ENCODE data around the gene NECAB2.

Gene NECAB2

GRCh38 chr16:83968306-83968851 is 335 bp downstream of the NECAB2 start:
- no peak for DNase-seq

DNA sequence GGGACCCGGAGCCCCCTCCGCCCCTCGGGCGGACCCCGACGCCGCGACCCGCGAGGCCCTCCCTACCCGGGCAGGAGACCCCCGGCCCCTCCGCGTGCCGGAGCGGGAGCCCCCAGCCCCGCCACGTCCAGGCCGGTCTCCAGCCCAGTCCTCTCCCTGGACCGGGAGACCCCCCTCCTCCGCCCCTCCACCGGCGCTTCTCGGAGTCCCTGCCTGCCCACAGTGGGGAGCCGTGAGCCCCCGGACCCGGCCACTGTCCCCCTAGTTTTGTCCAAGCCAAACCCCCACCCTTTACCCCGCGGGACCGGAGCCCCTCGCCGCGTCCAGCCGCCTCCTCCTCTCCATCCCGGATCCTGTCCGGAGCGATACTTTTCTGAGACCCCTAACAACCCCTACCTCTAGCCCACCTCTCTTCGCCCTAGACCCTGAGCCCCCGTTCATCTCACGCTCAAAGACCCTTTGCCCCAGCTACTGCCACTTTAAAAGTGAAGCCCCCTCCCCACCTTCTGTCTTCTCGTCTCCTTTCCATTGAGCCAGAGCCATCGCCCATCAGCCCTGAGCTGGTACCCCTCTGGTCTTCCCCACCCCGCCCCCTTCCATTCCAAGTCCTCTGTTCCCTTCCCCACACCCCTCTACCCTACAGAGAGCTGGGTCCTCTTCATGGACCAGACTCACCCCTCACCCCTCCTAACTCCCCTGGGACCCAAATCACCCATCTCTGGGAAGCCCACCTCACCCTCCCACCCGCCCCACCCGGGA is 1.0 kb downstream of the NECAB2 start:
- no peak for DNase-seq

DNA sequence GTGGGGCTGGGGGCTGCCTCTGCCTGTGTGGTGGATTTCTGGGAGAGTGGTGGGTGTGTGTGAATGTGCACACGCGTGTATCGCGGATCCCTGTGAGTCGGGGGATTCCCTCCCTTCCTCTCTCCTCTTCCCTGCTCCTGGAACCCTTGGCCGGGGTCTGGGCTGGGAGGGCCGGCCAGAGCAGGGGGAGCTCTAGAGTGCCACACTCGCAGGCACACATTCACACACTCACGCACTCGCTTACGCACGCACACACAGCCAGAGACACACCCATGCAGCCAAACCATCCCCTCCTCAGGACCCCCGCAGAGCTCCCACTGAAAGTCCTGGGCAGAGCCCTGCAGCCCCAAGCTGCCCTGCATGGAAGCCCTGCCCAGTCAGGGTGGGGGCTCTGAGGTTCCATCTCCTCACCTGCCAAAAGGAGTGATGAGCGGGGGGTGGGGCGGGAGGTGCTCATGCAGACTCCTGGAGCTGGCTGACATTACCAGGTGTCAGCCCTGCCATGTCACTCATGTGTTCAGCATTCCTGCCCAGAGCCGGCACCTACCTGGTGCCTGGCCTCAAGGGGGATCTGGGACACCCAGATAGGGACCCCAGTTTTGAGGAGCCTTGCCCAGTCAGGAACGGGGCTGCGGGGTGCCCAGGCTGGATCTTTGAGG is 1.9 kb downstream of the NECAB2 start:
- no peak for DNase-seq

DNA sequence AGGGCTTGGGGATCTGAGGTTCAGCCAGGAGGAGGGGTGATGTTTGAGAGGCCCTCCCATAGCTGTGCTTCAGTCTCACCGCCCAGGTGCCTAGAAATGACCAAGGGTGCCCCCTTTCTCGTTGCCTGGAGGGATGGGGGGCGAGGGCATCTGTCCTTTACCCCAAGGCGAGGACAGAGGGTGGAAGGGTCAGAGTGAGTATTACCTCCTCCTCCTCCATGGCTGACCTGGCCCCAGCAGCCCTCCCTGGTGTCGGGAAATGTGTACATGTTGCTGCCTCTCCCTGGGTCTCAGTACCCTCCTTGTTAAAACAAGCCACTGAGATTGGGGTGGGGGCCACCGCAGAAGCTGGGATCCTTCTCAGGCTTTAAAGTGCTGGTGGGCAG is 2.4 kb downstream of the NECAB2 start:
- DNase-seq = no peak

- DNase-seq = no peak
Measured at GRCh38 chr16:83971165-83972130, 3.4 kb downstream of the NECAB2 start.

DNA sequence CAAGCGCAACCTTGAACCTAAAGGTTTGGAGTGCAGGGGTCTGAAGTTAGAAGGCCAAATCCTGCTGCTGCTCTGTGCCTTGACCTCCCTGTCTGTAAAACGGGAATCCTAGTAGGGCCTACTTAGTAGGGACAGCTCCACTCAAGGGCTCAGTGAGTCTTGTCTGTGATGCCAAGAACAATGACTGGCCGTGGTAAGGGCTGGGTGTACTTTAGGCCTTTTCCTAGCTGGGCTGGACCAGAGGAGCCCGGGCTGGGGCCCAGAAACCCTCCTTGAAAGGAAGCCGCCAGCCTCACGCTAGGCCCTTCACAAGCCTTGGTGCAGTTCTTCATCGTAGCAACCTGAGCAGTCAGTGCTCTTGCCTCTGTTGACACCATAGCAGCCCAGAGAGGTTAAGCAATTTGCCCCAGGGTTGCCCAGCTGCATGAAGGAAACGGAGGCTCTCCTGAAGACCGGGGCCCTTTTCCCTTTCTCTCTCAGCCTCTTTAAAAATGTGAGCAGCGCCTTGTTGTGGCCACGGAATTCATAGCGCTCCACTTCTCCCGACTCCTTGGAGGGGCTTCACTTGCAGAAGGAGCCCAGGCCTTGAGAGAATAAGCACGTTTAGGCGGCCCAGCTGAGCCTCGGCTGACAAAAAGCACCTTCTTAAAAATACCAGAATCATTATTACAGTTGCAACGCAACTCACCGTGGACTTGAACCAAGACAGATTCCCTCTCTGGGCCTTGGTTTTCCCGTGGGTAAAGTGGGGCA is 4.4 kb downstream of the NECAB2 start:
- no peak for DNase-seq

- no peak for DNase-seq
Measured at GRCh38 chr16:83973077-83973476, 5.0 kb downstream of the NECAB2 start.

DNA sequence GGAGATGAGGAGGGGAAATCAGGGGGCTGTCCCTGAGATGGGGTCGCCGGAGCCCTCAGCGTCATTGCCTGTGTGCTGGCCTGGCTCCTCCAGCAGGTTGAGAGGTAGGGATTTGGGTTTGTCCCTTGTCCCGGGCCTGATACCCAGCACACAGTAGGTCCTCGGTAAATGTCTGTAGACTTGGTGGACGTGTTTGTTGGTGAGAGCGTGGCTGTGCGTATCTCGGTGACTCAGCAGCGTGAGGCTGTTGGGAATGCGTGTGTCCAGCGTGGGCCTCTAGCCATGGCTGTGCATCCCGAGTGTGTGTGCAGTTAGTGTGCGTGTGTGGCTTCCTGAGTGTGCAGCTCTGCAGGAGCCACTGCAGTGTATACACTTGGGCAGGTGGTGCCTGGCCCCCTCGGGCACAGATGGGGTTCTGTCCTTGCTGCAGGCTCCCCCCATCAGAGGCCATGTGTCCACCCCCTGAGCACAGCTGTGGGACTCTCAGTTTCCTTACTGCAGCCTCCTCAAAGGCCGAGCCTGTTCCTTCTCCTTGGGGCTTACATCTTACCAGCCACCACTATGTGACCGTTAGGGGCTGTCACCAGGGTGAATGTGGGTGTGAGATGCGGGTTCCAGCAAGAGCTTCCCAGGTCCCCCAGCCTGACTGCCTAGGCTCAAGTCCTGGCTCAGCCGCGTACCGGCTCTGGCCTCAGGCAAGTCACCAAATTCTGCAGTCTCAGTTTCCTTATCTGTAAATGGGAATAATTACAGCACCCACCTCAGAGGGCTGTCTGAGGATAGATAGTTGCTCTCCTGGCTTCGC is 5.7 kb downstream of the NECAB2 start:
- no peak for DNase-seq

- no peak for DNase-seq
Measured at GRCh38 chr16:83974475-83974874, 6.4 kb downstream of the NECAB2 start.

- no peak for DNase-seq
Measured at GRCh38 chr16:83975590-83976260, 7.7 kb downstream of the NECAB2 start.

DNA sequence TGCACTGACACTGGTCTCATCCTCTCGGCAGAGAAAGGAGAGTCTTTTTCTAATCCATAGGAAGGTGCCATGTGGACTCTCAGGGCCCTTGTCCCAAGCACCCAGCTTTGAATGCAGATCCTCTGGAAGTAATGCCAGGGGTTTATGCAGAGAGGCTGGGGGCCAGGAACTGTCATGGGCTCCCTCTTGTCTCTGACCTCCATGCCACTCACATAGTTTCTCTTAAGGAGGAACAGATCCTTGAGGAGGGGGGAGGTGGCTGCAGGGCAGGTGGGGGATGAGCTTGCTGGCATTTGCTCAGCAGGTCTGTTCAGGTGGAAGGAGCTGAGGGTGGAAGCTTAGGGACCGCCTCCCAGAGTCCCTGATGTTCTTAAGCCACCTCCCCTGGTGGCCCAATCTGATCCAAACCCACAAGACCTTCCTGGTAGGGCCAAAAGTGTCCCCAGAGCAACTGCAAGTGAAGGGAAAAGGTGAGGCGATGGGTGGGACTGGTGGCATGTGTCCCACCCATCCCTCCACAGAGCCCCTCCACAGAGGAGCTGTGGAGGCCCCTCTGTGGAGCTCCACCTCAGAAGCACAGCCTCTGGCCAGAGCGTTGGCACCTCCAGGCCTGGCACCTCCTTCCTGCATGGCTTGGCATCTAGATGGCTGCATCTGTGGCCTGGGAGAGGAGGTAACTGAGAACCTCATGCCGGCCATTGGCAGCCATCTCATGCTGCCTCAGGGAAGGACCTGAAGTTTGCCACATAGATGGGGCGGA is 9.2 kb downstream of the NECAB2 start:
- DNase-seq = no peak

DNA sequence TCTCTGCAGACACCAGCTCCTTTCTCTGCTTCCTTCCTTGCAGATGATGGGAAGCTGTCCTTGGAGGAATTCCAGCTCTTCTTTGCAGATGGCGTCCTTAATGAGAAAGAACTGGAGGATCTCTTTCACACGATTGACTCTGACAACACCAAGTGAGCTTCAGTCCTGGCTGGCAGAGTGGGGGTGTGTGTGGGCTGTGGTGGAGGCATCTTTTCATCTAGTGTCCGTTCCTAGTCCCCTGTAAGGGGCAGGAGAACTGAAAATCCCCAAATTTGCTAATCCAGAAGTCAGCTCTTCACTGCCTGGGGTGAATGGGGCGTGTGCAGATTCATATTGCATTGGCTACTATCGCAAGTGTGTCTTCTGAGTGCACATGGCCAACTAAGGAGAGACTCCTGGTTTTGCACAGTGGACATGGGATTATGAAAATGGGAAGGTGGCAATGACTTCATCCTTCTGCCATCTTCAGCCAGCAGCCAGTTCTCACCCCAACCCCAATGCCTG is 10.4 kb downstream of the NECAB2 start:
- no peak for DNase-seq

DNA sequence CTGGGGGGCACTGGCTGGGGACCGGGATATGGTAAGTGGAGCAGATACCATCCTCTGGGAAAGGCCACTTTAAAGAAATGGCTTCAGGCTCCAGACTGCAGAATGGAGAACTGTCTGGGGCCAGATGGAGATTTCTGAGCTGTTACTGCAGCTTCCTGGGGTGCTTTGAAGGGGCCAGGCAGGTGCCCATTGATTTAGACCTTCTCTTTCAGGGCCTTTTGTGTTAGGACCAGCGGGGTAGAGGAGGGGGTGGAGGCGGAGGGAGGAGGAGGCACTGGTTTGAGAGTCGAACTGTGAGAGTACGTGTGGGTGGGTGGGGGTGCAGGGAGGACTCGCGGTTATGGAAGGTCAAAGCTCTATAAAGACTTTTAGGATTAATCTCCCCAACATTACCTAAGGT is 11.4 kb downstream of the NECAB2 start:
- DNase-seq = no peak

- no peak for DNase-seq
Measured at GRCh38 chr16:83980794-83981193, 12.8 kb downstream of the NECAB2 start.

GRCh38 chr16:83981799-83982198 is 13.8 kb downstream of the NECAB2 start:
- no peak for DNase-seq

GRCh38 chr16:83983491-83983890 is 15.4 kb downstream of the NECAB2 start:
- DNase-seq = no peak

DNA sequence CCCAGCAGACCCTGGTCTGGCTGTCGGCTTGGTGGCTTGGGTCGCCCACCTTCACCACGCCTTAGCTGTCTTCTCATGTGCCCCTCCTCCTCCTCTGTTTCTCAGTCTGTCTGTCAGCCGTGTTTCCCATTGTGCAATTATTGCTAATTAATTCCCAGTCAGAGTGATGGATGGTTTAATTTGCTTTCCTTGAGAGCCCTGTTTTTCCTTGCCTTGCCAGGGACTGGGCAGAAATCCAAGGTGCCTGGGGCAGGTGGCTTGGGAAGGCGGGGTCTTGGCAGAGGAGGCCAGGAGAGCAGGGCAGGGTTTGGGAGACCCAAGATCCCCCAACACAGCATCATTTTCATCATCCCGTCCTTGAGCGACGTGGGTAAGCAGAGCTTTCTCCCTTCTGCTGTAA is 21.3 kb downstream of the NECAB2 start:
- no peak for DNase-seq

DNA sequence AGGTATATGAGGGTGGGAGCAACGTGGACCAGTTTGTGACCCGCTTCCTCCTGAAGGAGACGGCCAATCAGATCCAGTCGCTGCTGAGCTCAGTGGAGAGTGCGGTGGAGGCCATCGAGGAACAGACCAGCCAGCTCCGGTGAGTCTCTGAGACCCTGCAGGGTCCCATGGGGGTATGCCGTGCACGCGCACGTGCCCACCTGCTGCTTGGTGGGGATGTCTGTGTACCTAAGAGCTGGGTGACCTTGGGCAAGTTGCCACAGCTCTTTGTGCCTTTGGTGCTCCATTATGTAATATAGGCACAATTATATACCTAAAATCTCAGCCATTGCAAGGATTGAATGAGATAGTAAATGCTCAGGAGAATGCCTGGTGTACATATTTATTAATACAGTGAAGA is 22.4 kb downstream of the NECAB2 start:
- no peak for DNase-seq

GRCh38 chr16:83992624-83993023 is 24.6 kb downstream of the NECAB2 start:
- no peak for DNase-seq

DNA sequence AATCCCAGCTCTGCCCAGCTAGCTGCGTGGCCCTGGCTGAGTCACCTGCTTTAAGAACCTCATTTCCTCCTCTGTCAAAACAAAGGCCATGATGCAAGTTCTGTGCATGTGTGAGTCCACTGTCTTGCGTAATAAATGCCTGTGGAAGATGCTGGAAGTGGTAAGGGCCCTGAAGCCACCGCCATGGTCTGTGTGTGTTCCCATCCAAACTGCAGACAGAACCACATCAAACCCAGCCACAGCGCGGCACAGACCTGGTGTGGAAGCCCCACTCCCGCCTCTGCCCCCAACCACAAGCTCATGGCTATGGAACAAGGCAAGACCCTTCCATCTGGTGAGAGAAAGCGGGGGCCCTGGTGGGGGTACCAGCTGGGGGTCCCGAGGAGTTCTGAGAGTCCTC is 26.0 kb downstream of the NECAB2 start:
- no peak for DNase-seq
